IMR-90 (cell line): ENCODE measurements around the gene ARSD. TPM values are rescaled to one million over a fixed set of nuclear protein-coding genes. Genes with fewer than 3 reads are reported as not detected.

ENCODE experiments used
- ATAC-seq: fragments of 200-7000 bp; cut with Tn5 transposase; 2 replicates; pipeline ENCODE4 v1.9.1; 2020; ENCODE audit warnings: low read depth, mild to moderate bottlenecking, moderate library complexity
- BruUV-seq: library from RNA; stranded (reverse); fragments of 400-500 nt; replicated peaks from 2 replicates; lab custom pipeline; 2021; lab: Mats Ljungman, UMichigan
- CTCF ChIA-PET: fragments of 300-600 bp; formaldehyde crosslinking; extraction: SDS; loops from one replicate; lab custom pipeline; 2021; ENCODE audit warnings: antibody characterized with exemption; lab: Yijun Ruan, JAX
- POLR2A ChIA-PET: fragments of 300-600 bp; sonication (Branson Sonifier 250); formaldehyde crosslinking; loops from one replicate; lab custom pipeline; 2022; ENCODE audit warnings: antibody characterized with exemption; ENCODE audit not compliant: unreplicated experiment; lab: Charles Lee
- DNase-seq: peaks from one replicate; pipeline ENCODE4 v3.0.0; 2013
- H2AFZ ChIP-seq: replicated peaks from 2 replicates; pipeline ENCODE3; 2013; ENCODE audit warnings: low read length, mild to moderate bottlenecking; ENCODE audit not compliant: poor library complexity
- H2AK5ac ChIP-seq: 2 replicates; pipeline ENCODE4 v1.6.1; 2013; ENCODE audit warnings: low read depth, low read length, inconsistent platforms
- H2AK9ac ChIP-seq: replicated peaks from 2 replicates; pipeline ENCODE3; 2013; ENCODE audit warnings: mild to moderate bottlenecking, low read depth, low read length, moderate library complexity; ENCODE audit not compliant: poor library complexity
- H2BK120ac ChIP-seq: 2 replicates; pipeline ENCODE4 v1.6.1; 2013; ENCODE audit warnings: low read depth, low read length, inconsistent platforms
- H2BK15ac ChIP-seq: 3 replicates; pipeline ENCODE4 v1.6.1; 2013; ENCODE audit warnings: low read depth, low read length, inconsistent platforms
- H2BK20ac ChIP-seq: 2 replicates; pipeline ENCODE4 v1.6.1; 2013; ENCODE audit warnings: low read depth, mild to moderate bottlenecking, inconsistent platforms, low read length, moderate library complexity
- H2BK5ac ChIP-seq: 2 replicates; pipeline ENCODE4 v1.6.1; 2013; ENCODE audit warnings: mild to moderate bottlenecking, low read depth, low read length, inconsistent platforms; ENCODE audit not compliant: poor library complexity, severe bottlenecking
- H3K14ac ChIP-seq: replicated peaks from 2 replicates; pipeline ENCODE4 v1.6.1; 2013; ENCODE audit warnings: low read depth, low read length, inconsistent platforms
- H3K18ac ChIP-seq: 2 replicates; pipeline ENCODE4 v1.6.1; 2013; ENCODE audit warnings: low read depth, low read length, control low read depth
- H3K23ac ChIP-seq: 2 replicates; pipeline ENCODE4 v1.6.1; 2013; ENCODE audit warnings: low read depth, low read length, inconsistent platforms
- H3K27ac ChIP-seq: 2 replicates; pipeline ENCODE4 v1.5.1; 2013; ENCODE audit warnings: mild to moderate bottlenecking, control low read depth, low read length; ENCODE audit not compliant: insufficient read depth
- H3K27me3 ChIP-seq: 2 replicates; pipeline ENCODE4 v1.6.1; 2013; ENCODE audit warnings: low read length; ENCODE audit not compliant: control insufficient read depth, insufficient read depth
- H3K36me3 ChIP-seq: 2 replicates; pipeline ENCODE4 v1.6.1; 2013; ENCODE audit warnings: low read length, mixed read lengths; ENCODE audit not compliant: control insufficient read depth, insufficient read depth
- H3K4ac ChIP-seq: 2 replicates; pipeline ENCODE4 v1.6.1; 2013; ENCODE audit warnings: low read depth, low read length, inconsistent platforms
- H3K4me1 ChIP-seq: 2 replicates; pipeline ENCODE4 v1.6.1; 2013; ENCODE audit warnings: low read length, mixed read lengths; ENCODE audit not compliant: control insufficient read depth, insufficient read depth
- H3K4me2 ChIP-seq: 2 replicates; pipeline ENCODE4 v1.6.1; 2013; ENCODE audit warnings: low read depth, mild to moderate bottlenecking, control low read depth, low read length, moderate library complexity
- H3K4me3 ChIP-seq: 2 replicates; pipeline ENCODE4 v1.5.1; 2013; ENCODE audit warnings: low read depth, mild to moderate bottlenecking, control low read depth, low read length, moderate library complexity; ENCODE audit not compliant: insufficient read depth
- H3K56ac ChIP-seq: 2 replicates; pipeline ENCODE4 v1.6.1; 2013; ENCODE audit warnings: low read length, inconsistent platforms; ENCODE audit not compliant: insufficient read depth; ENCODE audit errors: extremely low read depth
- H3K79me1 ChIP-seq, 2 experiments: 2 replicates each; pipeline ENCODE4 v1.6.1; 2013; ENCODE audit warnings: low read length in 2 of 2, inconsistent platforms in 1 of 2, low read depth in 1 of 2
- H3K9ac ChIP-seq: 2 replicates; pipeline ENCODE4 v1.6.1; 2013; ENCODE audit warnings: low read depth, low read length, control low read depth
- H3K9me1 ChIP-seq: 2 replicates; pipeline ENCODE4 v1.6.1; 2013; ENCODE audit warnings: low read length, inconsistent platforms; ENCODE audit not compliant: insufficient read depth
- H3K9me3 ChIP-seq: 2 replicates; pipeline ENCODE4 v1.6.1; 2013; ENCODE audit warnings: low read length; ENCODE audit not compliant: control insufficient read depth, insufficient read depth
- H4K20me1 ChIP-seq: 2 replicates; pipeline ENCODE4 v1.6.1; 2013; ENCODE audit warnings: low read length, inconsistent platforms; ENCODE audit not compliant: insufficient read depth
- H4K5ac ChIP-seq: 2 replicates; pipeline ENCODE4 v1.6.1; 2013; ENCODE audit warnings: mild to moderate bottlenecking, low read depth, low read length, control low read depth
- H4K8ac ChIP-seq, 2 experiments: 2 replicates each; pipeline ENCODE4 v1.6.1; 2013; ENCODE audit warnings: low read depth in 2 of 2, low read length in 2 of 2, control low read depth in 1 of 2, inconsistent platforms in 1 of 2
- H4K91ac ChIP-seq: 2 replicates; pipeline ENCODE4 v1.6.1; 2013; ENCODE audit warnings: low read depth, low read length, inconsistent platforms; ENCODE audit not compliant: insufficient read depth
- BHLHE40 ChIP-seq: fragments of 150-350 bp; IDR thresholded peaks from 2 replicates; pipeline ENCODE4 v1.6.1; 2016; ENCODE audit warnings: mild to moderate bottlenecking, low read depth, low read length
- CEBPB ChIP-seq: IDR thresholded peaks from 2 replicates; pipeline ENCODE4 v1.6.1; 2012; ENCODE audit warnings: low read depth, low read length, improper control_type of control experiment
- CHD1 ChIP-seq: IDR thresholded peaks from 2 replicates; pipeline ENCODE4 v1.6.1; 2012; ENCODE audit warnings: low read depth, low read length, improper control_type of control experiment
- CTCF ChIP-seq: conservative IDR thresholded peaks from 2 replicates; pipeline ENCODE4 v1.5.1; 2012; ENCODE audit warnings: mild to moderate bottlenecking, low read depth, low read length, improper control_type of control experiment
- ELK1 ChIP-seq: fragments of 150-350 bp; IDR thresholded peaks from 2 replicates; pipeline ENCODE4 v1.6.1; 2016; ENCODE audit warnings: low read depth, mild to moderate bottlenecking, low read length, moderate library complexity, borderline replicate concordance
- FOS ChIP-seq: fragments of 150-350 bp; IDR thresholded peaks from 2 replicates; pipeline ENCODE4 v1.6.1; 2016; ENCODE audit warnings: low read depth, low read length
- MAZ ChIP-seq: IDR thresholded peaks from 2 replicates; pipeline ENCODE4 v1.6.1; 2012; ENCODE audit warnings: low read depth, mild to moderate bottlenecking, low read length, improper control_type of control experiment, moderate library complexity, borderline replicate concordance
- MXI1 ChIP-seq: IDR thresholded peaks from 2 replicates; pipeline ENCODE4 v1.6.1; 2012; ENCODE audit warnings: low read depth, mild to moderate bottlenecking, low read length, moderate library complexity, borderline replicate concordance
- NFE2L2 ChIP-seq: fragments of 150-350 bp; IDR thresholded peaks from 2 replicates; pipeline ENCODE4 v1.6.1; 2016; ENCODE audit warnings: low read depth, mild to moderate bottlenecking, low read length
- POLR2A ChIP-seq: IDR thresholded peaks from 2 replicates; pipeline ENCODE4 v1.6.1; 2012; ENCODE audit warnings: mild to moderate bottlenecking, low read depth, low read length
- RAD21 ChIP-seq: IDR thresholded peaks from 2 replicates; pipeline ENCODE4 v1.6.1; 2012; ENCODE audit warnings: low read length, improper control_type of control experiment
- RCOR1 ChIP-seq: IDR thresholded peaks from 2 replicates; pipeline ENCODE4 v1.6.1; 2012; ENCODE audit warnings: mild to moderate bottlenecking, low read length, improper control_type of control experiment; ENCODE audit not compliant: insufficient replicate concordance
- RFX5 ChIP-seq: IDR thresholded peaks from 2 replicates; pipeline ENCODE4 v1.8.0; 2012; ENCODE audit warnings: low read depth, mild to moderate bottlenecking, low read length, moderate library complexity
- SMC3 ChIP-seq: fragments of 150-350 bp; IDR thresholded peaks from 2 replicates; pipeline ENCODE4 v1.6.1; 2016; ENCODE audit warnings: low read depth, mild to moderate bottlenecking, antibody characterized with exemption, low read length, moderate library complexity
- WGBS, 2 experiments: methylation state at CpG; one replicate each; pipeline versions ENCODE4 v1.1.5 to v1.1.7; 2013; ENCODE audit warnings: missing lambda C conversion rate in 2 of 2; ENCODE audit not compliant: insufficient read length in 1 of 2; ENCODE audit errors: extremely low coverage in 2 of 2; 5-methylcytosine and 5-hydroxymethylcytosine counted together
- dilution Hi-C: fragments of 300-500 bp; cut with HindIII; formaldehyde crosslinking; loops from one replicate; pipeline ENCODE4 v1.14.3; 2018; ENCODE audit warnings: low sequenced_read_pairs; ENCODE audit not compliant: unreplicated experiment
- in situ Hi-C: fragments of 300-500 bp; cut with MboI; formaldehyde crosslinking; loops from 3 replicates; pipeline ENCODE4 v1.14.3; 2019; ENCODE audit warnings: low sequenced_read_pairs, inconsistent platforms, mixed read lengths
- intact Hi-C: fragments of 100-400 bp; cut with micrococcal nuclease; formaldehyde crosslinking; loops from 2 replicates; pipeline ENCODE4 v1.10.0; 2022
- polyA plus RNA-seq, 3 experiments: library from polyadenylated mRNA; depleted of rRNA; stranded (reverse); fragments of >200 nt; gene quantifications; 2 replicates each; pipeline ENCODE4 v1.2.3, GENCODE V29; 2012; ENCODE audit warnings: low replicate concordance in 1 of 3
- total RNA-seq: library from RNA; depleted of rRNA; stranded (reverse); fragments of >200 nt; gene quantifications from 2 replicates; pipeline ENCODE4 v1.2.3, GENCODE V29; 2012
- TF ChIP-seq, protein P1 (sequence below): fragments of 150-350 bp; IDR thresholded peaks from 2 replicates; pipeline ENCODE4 v1.6.1; 2017; ENCODE audit warnings: mild to moderate bottlenecking, antibody characterized with exemption, low read length, low read depth

Gene ARSD
- total and polyA plus RNA-seq, 2 of the 4 experiments (the other 2 are of a cell fraction): 5.1 to 6.3 TPM

- Histone ChIP-seq H3K9me3 (peaks cover 9% of the 10 kb centered on the region; the same call in 1 of the 2 replicates), H3K9me1 (no peaks in the 10 kb centered on the region), H3K9ac (no peak overlapping the region), H4K8ac (no peak overlapping the region), H3K27ac (no peak overlapping the region), H2BK5ac (no peak overlapping the region), H3K4ac (no peak overlapping the region), H2BK15ac (no peak overlapping the region), H2AK5ac (no peak overlapping the region), H3K14ac (no peak overlapping the region), H2AFZ (no peak overlapping the region), H3K18ac (no peak overlapping the region), H3K27me3 (no peaks in the 10 kb centered on the region), H2BK20ac (no peak overlapping the region), H3K79me1 (no peaks in the 10 kb centered on the region), H2BK120ac (no peak overlapping the region), H3K4me1 (no peaks in the 10 kb centered on the region), H3K36me3 (no peaks in the 10 kb centered on the region), H3K4me2 (no peak overlapping the region), H2AK9ac (no peak overlapping the region), H3K56ac (no peak overlapping the region), H4K91ac (no peak overlapping the region), H4K5ac (no peak overlapping the region), H4K20me1 (no peaks in the 10 kb centered on the region), H3K4me3 (no peak overlapping the region), H3K23ac (no peak overlapping the region)
- dilution Hi-C loops: no loop called here
- in situ Hi-C loops: no loop called here
- no peak for TF ChIP-seq RCOR1
- TF ChIP-seq RFX5: no peak
- TF ChIP-seq, protein P1, sequence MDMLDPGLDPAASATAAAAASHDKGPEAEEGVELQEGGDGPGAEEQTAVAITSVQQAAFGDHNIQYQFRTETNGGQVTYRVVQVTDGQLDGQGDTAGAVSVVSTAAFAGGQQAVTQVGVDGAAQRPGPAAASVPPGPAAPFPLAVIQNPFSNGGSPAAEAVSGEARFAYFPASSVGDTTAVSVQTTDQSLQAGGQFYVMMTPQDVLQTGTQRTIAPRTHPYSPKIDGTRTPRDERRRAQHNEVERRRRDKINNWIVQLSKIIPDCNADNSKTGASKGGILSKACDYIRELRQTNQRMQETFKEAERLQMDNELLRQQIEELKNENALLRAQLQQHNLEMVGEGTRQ: no peak
- no peak for TF ChIP-seq ELK1
- no peak for TF ChIP-seq NFE2L2
- TF ChIP-seq SMC3: no peak
- TF ChIP-seq MAZ: no peak
- TF ChIP-seq POLR2A: no peak
- TF ChIP-seq BHLHE40: no peak
- TF ChIP-seq CTCF: no peak
- TF ChIP-seq CHD1: no peak
- no peak for TF ChIP-seq CEBPB
- no peak for TF ChIP-seq RAD21
- TF ChIP-seq FOS: no peak
- no peak for TF ChIP-seq MXI1
- intact Hi-C loops: no loop called here
- POLR2A ChIA-PET: no interaction called here
- BruUV-seq: no TSS peak
- ATAC-seq (no peak), DNase-seq (no peak)
- CTCF ChIA-PET: no interaction called here
- no CpG with 5 or more reads among the region's 2 CpGs for WGBS, 2 experiments
Measured at GRCh38 chrX:2931155-2931554, 2.0 kb upstream of the ARSD start.
